Neural cell (in vitro differentiated cells): Measurements from ENCODE around the gene KLHDC8A.

ENCODE experiments used
- EP300 ChIP-seq: fragments of 450-650 bp; conservative IDR thresholded peaks from 2 replicates; pipeline ENCODE4 v1.6.1; 2014; ENCODE audit warnings: antibody characterized with exemption, mild to moderate bottlenecking, moderate library complexity; ENCODE audit not compliant: poor library complexity, severe bottlenecking
- EZH2 ChIP-seq: fragments of 200-600, 300-800 bp; shearing (Covaris generic), sonication (generic); IDR thresholded peaks from 2 replicates; pipeline ENCODE4 v1.6.1; 2014; ENCODE audit warnings: antibody characterized with exemption, low read length, borderline replicate concordance, mild to moderate bottlenecking; ENCODE audit not compliant: insufficient read depth, poor library complexity, severe bottlenecking
- MXI1 ChIP-seq: fragments of 450-650 bp; conservative IDR thresholded peaks from 2 replicates; pipeline ENCODE4 v1.6.1; 2014; ENCODE audit warnings: antibody characterized with exemption, mild to moderate bottlenecking; ENCODE audit not compliant: poor library complexity, severe bottlenecking
- POLR2AphosphoS5 ChIP-seq: IDR thresholded peaks from 2 replicates; pipeline ENCODE4 v1.6.1; 2012
- RAD21 ChIP-seq: fragments of 450-650 bp; conservative IDR thresholded peaks from 2 replicates; pipeline ENCODE4 v1.6.1; 2014; ENCODE audit warnings: antibody characterized with exemption, mild to moderate bottlenecking, moderate library complexity
- SMC3 ChIP-seq: fragments of 450-650 bp; conservative IDR thresholded peaks from 2 replicates; pipeline ENCODE4 v1.6.1; 2014; ENCODE audit warnings: antibody characterized with exemption, mild to moderate bottlenecking, moderate library complexity; ENCODE audit not compliant: poor library complexity
- TAF1 ChIP-seq: IDR thresholded peaks from 2 replicates; pipeline ENCODE4 v1.6.1; 2012; ENCODE audit warnings: low read depth
- TF ChIP-seq, protein P1 (sequence below): fragments of 450-650 bp; IDR thresholded peaks from 2 replicates; pipeline ENCODE4 v1.5.1; 2014; ENCODE audit warnings: antibody characterized with exemption, mild to moderate bottlenecking, moderate library complexity; ENCODE audit not compliant: poor library complexity, severe bottlenecking
- TF ChIP-seq, protein P2 (sequence below): IDR thresholded peaks from 2 replicates; pipeline ENCODE4 v1.6.1; 2012; ENCODE audit warnings: borderline replicate concordance

GRCh38 chr1:205365945-205366463, 9.3 kb upstream of the KLHDC8A start:
- no peak for TF ChIP-seq SMC3
- TF ChIP-seq, protein P1, sequence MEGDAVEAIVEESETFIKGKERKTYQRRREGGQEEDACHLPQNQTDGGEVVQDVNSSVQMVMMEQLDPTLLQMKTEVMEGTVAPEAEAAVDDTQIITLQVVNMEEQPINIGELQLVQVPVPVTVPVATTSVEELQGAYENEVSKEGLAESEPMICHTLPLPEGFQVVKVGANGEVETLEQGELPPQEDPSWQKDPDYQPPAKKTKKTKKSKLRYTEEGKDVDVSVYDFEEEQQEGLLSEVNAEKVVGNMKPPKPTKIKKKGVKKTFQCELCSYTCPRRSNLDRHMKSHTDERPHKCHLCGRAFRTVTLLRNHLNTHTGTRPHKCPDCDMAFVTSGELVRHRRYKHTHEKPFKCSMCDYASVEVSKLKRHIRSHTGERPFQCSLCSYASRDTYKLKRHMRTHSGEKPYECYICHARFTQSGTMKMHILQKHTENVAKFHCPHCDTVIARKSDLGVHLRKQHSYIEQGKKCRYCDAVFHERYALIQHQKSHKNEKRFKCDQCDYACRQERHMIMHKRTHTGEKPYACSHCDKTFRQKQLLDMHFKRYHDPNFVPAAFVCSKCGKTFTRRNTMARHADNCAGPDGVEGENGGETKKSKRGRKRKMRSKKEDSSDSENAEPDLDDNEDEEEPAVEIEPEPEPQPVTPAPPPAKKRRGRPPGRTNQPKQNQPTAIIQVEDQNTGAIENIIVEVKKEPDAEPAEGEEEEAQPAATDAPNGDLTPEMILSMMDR, result no peak
- no peak for TF ChIP-seq EZH2
- no peak for TF ChIP-seq TAF1
- TF ChIP-seq, protein P2, sequence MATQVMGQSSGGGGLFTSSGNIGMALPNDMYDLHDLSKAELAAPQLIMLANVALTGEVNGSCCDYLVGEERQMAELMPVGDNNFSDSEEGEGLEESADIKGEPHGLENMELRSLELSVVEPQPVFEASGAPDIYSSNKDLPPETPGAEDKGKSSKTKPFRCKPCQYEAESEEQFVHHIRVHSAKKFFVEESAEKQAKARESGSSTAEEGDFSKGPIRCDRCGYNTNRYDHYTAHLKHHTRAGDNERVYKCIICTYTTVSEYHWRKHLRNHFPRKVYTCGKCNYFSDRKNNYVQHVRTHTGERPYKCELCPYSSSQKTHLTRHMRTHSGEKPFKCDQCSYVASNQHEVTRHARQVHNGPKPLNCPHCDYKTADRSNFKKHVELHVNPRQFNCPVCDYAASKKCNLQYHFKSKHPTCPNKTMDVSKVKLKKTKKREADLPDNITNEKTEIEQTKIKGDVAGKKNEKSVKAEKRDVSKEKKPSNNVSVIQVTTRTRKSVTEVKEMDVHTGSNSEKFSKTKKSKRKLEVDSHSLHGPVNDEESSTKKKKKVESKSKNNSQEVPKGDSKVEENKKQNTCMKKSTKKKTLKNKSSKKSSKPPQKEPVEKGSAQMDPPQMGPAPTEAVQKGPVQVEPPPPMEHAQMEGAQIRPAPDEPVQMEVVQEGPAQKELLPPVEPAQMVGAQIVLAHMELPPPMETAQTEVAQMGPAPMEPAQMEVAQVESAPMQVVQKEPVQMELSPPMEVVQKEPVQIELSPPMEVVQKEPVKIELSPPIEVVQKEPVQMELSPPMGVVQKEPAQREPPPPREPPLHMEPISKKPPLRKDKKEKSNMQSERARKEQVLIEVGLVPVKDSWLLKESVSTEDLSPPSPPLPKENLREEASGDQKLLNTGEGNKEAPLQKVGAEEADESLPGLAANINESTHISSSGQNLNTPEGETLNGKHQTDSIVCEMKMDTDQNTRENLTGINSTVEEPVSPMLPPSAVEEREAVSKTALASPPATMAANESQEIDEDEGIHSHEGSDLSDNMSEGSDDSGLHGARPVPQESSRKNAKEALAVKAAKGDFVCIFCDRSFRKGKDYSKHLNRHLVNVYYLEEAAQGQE, result no peak
- no peak for TF ChIP-seq RAD21
- no peak for TF ChIP-seq MXI1
- no peak for TF ChIP-seq EP300
- TF ChIP-seq POLR2AphosphoS5, result no peak
